ENCODE results near the gene ZNF17. TPM values are rescaled to one million over a fixed set of nuclear protein-coding genes. Genes with fewer than 3 reads are reported as not detected.

Gene ZNF17
- polyA plus RNA-seq, 2 of the 4 experiments (the other 2 are of a cell fraction): 4.1 to 6.4 TPM

- no peak for TF ChIP-seq FOSL2 (IDR thresholded peaks at IDR 0.05)
- TF ChIP-seq FOSL2 (CRISPR knock-in tag; IDR thresholded peaks at IDR 0.05): peak; percentile 87; the same call in 1 of the 2 replicates
- no peak for TF ChIP-seq MAFK (IDR thresholded peaks at IDR 0.05; ENCODE audit: partially characterized antibody)
- no peak for TF ChIP-seq RAD21 (conservative IDR thresholded peaks at IDR 0.05 in 1 of 2, IDR thresholded peaks at IDR 0.05 in 1 of 2)
- no peak for TF ChIP-seq BCL3 (IDR thresholded peaks at IDR 0.05)
- no peak for TF ChIP-seq BHLHE40 (IDR thresholded peaks at IDR 0.05; ENCODE audit: low read depth, low read length)
- TF ChIP-seq MAZ (IDR thresholded peaks at IDR 0.05; ENCODE audit: borderline replicate concordance, low read depth, low read length): no peak
- TF ChIP-seq MYC (IDR thresholded peaks at IDR 0.05; ENCODE audit: borderline replicate concordance, low read length): no peak
- TF ChIP-seq NPAS2 (CRISPR knock-in tag; IDR thresholded peaks at IDR 0.05; ENCODE audit: borderline replicate concordance): no peak
- TF ChIP-seq TP53 (CRISPR knock-in tag; IDR thresholded peaks at IDR 0.05): no peak
- no peak for TF ChIP-seq FOSB (CRISPR knock-in tag; IDR thresholded peaks at IDR 0.05)
- TF ChIP-seq JUN (IDR thresholded peaks at IDR 0.05): peak in 1 of 2 experiments; percentile 49; a peak in 1 of 5 replicates
- no peak for TF ChIP-seq CBX8 (IDR thresholded peaks at IDR 0.05)
- TF ChIP-seq GATA3 (IDR thresholded peaks at IDR 0.05; ENCODE audit: borderline replicate concordance): peak; percentile 65; the same call in 1 of the 2 replicates
- no peak for TF ChIP-seq JUNB (IDR thresholded peaks at IDR 0.05)
- no peak for TF ChIP-seq RNF2 (IDR thresholded peaks at IDR 0.05; ENCODE audit: borderline replicate concordance, low read depth)
- no peak for TF ChIP-seq POLR2AphosphoS2 (conservative IDR thresholded peaks at IDR 0.05; ENCODE audit: low read length)
- no peak for TF ChIP-seq KDM5A (IDR thresholded peaks at IDR 0.05)
- TF ChIP-seq NFE2L2 (conservative IDR thresholded peaks at IDR 0.05; ENCODE audit: low read length): no peak
- peak; percentile 71 for TF ChIP-seq CHD2 (IDR thresholded peaks at IDR 0.05; ENCODE audit: low read length, partially characterized antibody)
- no peak for TF ChIP-seq TFCP2L1 (CRISPR knock-in tag; IDR thresholded peaks at IDR 0.05)
- no peak for TF ChIP-seq ATOH8 (CRISPR knock-in tag; IDR thresholded peaks at IDR 0.05; ENCODE audit: low read depth)
- no peak for TF ChIP-seq ESRRA (IDR thresholded peaks at IDR 0.05; ENCODE audit: borderline replicate concordance, low read length)
- TF ChIP-seq FOXS1 (CRISPR knock-in tag; IDR thresholded peaks at IDR 0.05): no peak
- TF ChIP-seq EHF (CRISPR knock-in tag; IDR thresholded peaks at IDR 0.05): no peak
- TF ChIP-seq ELK1 (IDR thresholded peaks at IDR 0.05; ENCODE audit: low read depth, low read length): no peak
Measured at GRCh38 chr19:57362997-57363687, 47.8 kb upstream of the ZNF17 start, which contains the start of the genes TRAPPC2B and ZNF547 (continued).

GRCh38 chr19:57363688-57364181, 47.2 kb upstream of the ZNF17 start:
- TF ChIP-seq REST (IDR thresholded peaks at IDR 0.05): no peak
- no peak for TF ChIP-seq MAFK (IDR thresholded peaks at IDR 0.05; ENCODE audit: partially characterized antibody)
- TF ChIP-seq PHF8 (IDR thresholded peaks at IDR 0.05; ENCODE audit: borderline replicate concordance, low read depth): peak; percentile 28; the same call in 1 of the 2 replicates
- no peak for TF ChIP-seq RCOR1 (IDR thresholded peaks at IDR 0.05; ENCODE audit: low read depth, low read length)
- no peak for TF ChIP-seq SMC3 (IDR thresholded peaks at IDR 0.05)
- Histone ChIP-seq H3K27ac (peak overlapping the region; percentile 64 to 89), H3K9me3 (peaks cover 95% of the 10 kb centered on the region), H3K4me3 (peak overlapping the region; percentile 66), H3K4me1 (no peaks in the 10 kb centered on the region), H3K4me2 (peak overlapping the region; percentile 64)
- 14% methylated on average over 5 of the region's 18 CpGs for whole genome bisulfite sequencing (ENCODE audit: missing lambda C conversion rate)
- peak in 1 of 2 experiments; percentile 27 for DNase-seq (ENCODE audit: low read depth in 1 of 2, low spot score in 1 of 2)
- ATAC-seq: no peak; a peak in 2 of 6 replicates
- ChIA-PET CTCF (interaction anchor here (0.8 to 1.6 kb wide), 2 partner anchors 30 to 102 kb away, joined by 3 read pairs; no protein-coding TSS in a partner anchor), POLR2A (interaction anchor here (1.4 to 2.5 kb wide), 2 partner anchors 13 to 26 kb away, joined by 5 to 12 read pairs; partner anchors contain the start of genes ZNF304 and ZNF548)
- FAIRE-seq: no peak
